Activated T-helper 1 cell treated with Interleukin-2 at 50 U/mL for 16 hours (primary cell): ENCODE results near the gene USP47.

Experiments
- DNase-seq: peaks from one replicate; pipeline ENCODE4 v3.0.0-alpha.2; 2020; ENCODE audit warnings: low read depth

USP47 gene, protein sequence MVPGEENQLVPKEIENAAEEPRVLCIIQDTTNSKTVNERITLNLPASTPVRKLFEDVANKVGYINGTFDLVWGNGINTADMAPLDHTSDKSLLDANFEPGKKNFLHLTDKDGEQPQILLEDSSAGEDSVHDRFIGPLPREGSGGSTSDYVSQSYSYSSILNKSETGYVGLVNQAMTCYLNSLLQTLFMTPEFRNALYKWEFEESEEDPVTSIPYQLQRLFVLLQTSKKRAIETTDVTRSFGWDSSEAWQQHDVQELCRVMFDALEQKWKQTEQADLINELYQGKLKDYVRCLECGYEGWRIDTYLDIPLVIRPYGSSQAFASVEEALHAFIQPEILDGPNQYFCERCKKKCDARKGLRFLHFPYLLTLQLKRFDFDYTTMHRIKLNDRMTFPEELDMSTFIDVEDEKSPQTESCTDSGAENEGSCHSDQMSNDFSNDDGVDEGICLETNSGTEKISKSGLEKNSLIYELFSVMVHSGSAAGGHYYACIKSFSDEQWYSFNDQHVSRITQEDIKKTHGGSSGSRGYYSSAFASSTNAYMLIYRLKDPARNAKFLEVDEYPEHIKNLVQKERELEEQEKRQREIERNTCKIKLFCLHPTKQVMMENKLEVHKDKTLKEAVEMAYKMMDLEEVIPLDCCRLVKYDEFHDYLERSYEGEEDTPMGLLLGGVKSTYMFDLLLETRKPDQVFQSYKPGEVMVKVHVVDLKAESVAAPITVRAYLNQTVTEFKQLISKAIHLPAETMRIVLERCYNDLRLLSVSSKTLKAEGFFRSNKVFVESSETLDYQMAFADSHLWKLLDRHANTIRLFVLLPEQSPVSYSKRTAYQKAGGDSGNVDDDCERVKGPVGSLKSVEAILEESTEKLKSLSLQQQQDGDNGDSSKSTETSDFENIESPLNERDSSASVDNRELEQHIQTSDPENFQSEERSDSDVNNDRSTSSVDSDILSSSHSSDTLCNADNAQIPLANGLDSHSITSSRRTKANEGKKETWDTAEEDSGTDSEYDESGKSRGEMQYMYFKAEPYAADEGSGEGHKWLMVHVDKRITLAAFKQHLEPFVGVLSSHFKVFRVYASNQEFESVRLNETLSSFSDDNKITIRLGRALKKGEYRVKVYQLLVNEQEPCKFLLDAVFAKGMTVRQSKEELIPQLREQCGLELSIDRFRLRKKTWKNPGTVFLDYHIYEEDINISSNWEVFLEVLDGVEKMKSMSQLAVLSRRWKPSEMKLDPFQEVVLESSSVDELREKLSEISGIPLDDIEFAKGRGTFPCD (N-terminal part only)

GRCh38 chr11:11841723-11842420 is at the start of gene USP47:
USP47 (plus strand) TSS chr11:11841972; CDS start chr11:11842186, 214 bp downstream.
- peak; percentile 89 for DNase-seq

- DNase-seq, result no peak
Measured at GRCh38 chr11:11793073-11793472, 48.7 kb upstream of the USP47 start.

GRCh38 chr11:11798586-11799438 is 43.0 kb upstream of the USP47 start:
- DNase-seq, result peak; percentile 67

DNA sequence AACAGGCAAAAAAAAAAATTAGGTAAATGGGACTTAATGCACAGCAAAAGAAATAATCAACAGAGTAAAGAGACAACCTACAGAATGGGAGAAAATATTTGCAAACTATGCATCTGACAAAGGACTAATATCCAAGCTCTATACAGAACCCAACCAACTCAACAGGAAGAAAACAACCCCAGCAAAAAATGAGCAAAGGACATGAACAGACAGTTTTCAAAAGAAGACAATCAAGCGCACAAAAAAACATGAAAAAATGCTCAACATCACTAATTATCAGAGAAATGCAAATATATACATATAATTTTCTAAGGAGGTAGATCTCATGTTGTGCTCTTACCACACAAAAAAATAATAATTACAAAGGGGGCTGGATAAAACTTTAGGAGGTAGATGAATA is 36.5 kb upstream of the USP47 start:
- DNase-seq, result no peak

- DNase-seq, result no peak
Measured at GRCh38 chr11:11806074-11806473, 35.7 kb upstream of the USP47 start.

- DNase-seq, result no peak
Measured at GRCh38 chr11:11806586-11806985, 35.2 kb upstream of the USP47 start.

GRCh38 chr11:11807811-11808782 is 33.7 kb upstream of the USP47 start:
- no peak for DNase-seq

DNA sequence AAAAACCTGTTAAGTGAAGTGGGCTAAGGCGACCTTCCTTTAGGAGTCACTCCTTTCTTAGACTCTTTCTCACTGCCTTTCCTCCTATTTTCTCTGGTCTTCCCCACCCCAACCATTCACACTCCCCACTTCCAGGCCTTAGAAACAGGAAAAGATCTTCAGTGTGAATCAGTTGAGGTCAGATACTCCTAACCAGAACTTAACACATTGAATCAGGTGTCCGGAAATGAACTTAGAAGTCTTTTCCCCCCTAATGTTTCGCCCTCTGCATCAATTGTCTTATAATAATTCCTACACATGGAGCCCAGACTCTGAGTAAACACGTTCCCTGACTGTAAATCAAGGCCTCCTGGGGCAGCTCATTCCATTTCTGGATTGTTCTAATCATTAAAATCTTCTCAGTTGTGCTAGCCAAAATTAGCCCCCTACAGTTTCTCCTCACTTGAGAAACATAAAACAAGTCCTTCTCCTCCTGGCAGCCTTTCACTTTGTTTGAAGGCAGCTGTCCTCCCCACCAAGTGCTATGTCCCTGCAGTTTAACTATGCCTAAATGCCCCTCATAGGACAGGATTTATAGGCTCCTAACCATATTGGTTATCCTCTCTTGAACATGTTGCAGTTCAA is 32.7 kb upstream of the USP47 start:
- no peak for DNase-seq

GRCh38 chr11:11810764-11811726 is 30.7 kb upstream of the USP47 start:
- no peak for DNase-seq

DNA sequence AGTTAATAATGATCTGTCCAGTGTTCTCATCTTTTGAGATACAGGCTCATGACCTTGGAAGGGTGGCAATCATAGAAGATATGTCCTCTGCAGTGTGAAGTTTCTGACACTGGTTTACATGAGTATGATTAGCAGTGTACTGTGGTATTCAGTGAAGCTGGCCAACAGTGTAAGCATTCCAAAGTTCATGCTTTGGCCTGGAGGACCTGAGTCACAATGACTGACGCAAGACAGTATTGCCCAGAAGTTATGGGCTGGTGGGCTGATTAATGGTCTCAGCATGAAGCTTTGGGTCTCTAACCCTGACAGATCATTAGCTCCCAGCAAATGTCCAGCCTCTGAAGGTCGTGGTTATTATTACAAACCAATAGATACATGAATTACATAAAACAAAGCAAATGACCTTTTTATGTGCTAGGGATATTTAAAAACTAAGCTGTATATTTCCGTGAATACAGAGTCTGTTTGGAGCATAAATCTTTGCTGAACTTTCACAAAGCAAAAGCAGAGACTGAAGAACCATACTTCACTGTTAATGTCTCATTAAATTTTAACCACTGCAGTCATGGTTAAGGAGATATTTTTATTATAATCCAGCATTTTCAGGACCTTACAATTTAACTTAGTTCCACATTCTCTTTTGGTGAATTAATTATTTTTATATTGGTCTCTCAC is 28.3 kb upstream of the USP47 start:
- DNase-seq, result no peak

GRCh38 chr11:11814614-11815452 is 26.9 kb upstream of the USP47 start:
- DNase-seq, result no peak

- no peak for DNase-seq
Measured at GRCh38 chr11:11816511-11817314, 25.1 kb upstream of the USP47 start.

GRCh38 chr11:11817957-11818356 is 23.8 kb upstream of the USP47 start:
- no peak for DNase-seq

GRCh38 chr11:11818529-11819121 is 23.1 kb upstream of the USP47 start:
- DNase-seq, result no peak

DNA sequence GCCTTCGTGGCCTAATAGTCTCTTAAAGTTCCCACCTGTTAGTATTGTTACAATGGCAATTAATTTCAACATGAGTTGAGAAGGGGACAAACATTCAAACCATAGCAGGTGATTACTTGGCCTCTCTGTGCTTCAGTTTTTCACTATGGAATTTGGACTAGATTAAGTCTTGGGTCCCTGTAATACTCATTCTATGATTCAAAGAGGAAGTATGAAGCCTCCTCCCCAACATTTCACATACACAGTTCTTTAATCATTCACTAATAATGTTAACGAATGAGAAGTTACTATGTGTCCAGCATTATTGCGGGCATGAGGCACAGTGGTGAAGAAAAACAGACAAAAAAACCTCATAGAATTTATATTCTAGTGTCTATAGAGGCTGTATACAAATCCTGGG is 19.9 kb upstream of the USP47 start:
- no peak for DNase-seq
